Bronchial epithelial cell (primary cell): ENCODE data around the gene GP9. TPM values are rescaled to one million over a fixed set of nuclear protein-coding genes. Genes with fewer than 3 reads are reported as not detected.

Experiments
- DNase-seq: peaks from one replicate; pipeline ENCODE4 v3.0.0-alpha.2; 2010; ENCODE audit warnings: low read depth
- FAIRE-seq: peaks from 2 replicates; lab custom pipeline; 2011; peaks lifted over from hg19 to GRCh38; lab: Jason Lieb, UNC
- H3K27me3 ChIP-seq: 2 replicates; pipeline ENCODE4 v1.5.1; 2011; ENCODE audit warnings: low read length; ENCODE audit not compliant: control insufficient read depth, insufficient read depth
- H3K36me3 ChIP-seq: 2 replicates; pipeline ENCODE4 v1.5.1; 2011; ENCODE audit warnings: low read length; ENCODE audit not compliant: control insufficient read depth, insufficient read depth
- H3K4me3 ChIP-seq: 2 replicates; pipeline ENCODE4 v1.5.1; 2011; ENCODE audit warnings: mild to moderate bottlenecking, low read depth, low read length, control low read depth
- CTCF ChIP-seq: IDR thresholded peaks from 2 replicates; pipeline ENCODE4 v1.5.1; 2011; ENCODE audit warnings: mild to moderate bottlenecking, moderate library complexity, low read length, control low read depth, inconsistent platforms; ENCODE audit not compliant: insufficient read depth, severe bottlenecking
- total RNA-seq: library from RNA; depleted of rRNA; stranded (reverse); fragments of >200 nt; gene quantifications from 2 replicates; pipeline ENCODE4 v1.2.1, GENCODE V29; 2014

Gene GP9
- total RNA-seq, 1 donor from 2014 or later: not detected

GRCh38 chr3:129016356-129016719 is 44.2 kb upstream of the GP9 start:
- no peak for FAIRE-seq
- Histone ChIP-seq H3K36me3 (no peaks in the 10 kb centered on the region), H3K4me3 (no peak overlapping the region), H3K27me3 (no peaks in the 10 kb centered on the region)
- peak; percentile 29 for DNase-seq
- TF ChIP-seq CTCF: peak; percentile 56

DNA sequence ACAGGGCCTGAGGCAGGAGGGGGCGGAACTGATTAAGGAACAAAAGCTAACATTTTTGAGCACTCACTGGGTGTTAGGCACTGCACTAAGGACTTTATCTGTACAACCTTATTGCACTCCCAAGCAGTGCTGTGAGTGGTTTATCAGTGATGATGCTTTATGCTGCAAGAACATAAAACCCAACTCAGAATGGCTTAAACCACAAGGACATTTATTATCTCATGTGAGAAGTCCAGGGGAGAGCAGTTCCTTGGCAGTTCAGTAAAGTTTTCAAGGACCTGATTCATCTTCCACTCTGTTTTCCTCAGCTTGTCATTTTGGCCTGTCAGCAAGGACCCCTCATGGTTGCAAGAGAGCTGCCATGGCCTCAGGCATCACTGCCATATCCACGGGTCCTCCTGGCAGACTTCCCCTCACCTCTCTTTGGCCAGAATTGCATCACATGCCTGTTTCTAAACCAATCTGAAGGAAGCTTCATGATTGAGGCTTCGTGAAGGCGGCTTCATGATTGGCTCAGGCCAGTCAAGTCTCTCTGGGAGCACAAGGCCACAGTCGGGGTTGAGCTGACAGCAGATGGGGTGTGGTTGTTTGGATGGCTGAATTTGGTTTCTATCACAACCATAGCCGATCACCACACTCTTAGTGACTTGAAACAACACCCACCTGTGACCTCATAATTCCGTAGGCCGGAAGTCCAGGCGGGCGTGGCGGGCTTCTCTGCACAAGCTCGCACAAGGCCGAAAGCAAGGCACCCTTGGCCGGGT is 43.7 kb upstream of the GP9 start:
- no peaks in the 10 kb centered on the region for H3K27me3 ChIP-seq
- TF ChIP-seq CTCF: no peak
- FAIRE-seq (peak; percentile 64), DNase-seq (no peak)
- no peaks in the 10 kb centered on the region for H3K36me3 ChIP-seq
- no peak overlapping the region for H3K4me3 ChIP-seq

DNA sequence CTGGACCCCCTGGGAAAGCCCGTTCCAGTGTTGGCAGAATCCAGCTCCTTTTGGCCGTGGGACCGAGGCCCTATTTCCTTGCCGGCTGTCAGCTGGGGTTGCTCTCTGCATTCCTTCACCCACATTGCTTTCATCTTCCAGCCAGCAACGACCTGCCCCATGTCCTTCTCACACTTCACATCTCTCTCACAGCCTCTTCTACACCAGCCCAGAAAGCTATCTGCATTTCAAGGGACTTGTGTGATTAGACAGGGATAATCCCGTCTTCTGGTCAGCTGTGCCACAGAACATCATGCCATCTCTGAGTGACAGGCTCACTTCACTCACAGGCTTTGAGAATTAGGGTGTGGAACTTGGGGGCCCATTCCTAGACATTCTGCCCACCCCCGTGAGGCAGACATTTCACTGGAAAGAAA is 43.1 kb upstream of the GP9 start:
- Histone ChIP-seq H3K4me3 (no peak overlapping the region), H3K36me3 (no peaks in the 10 kb centered on the region), H3K27me3 (no peaks in the 10 kb centered on the region)
- TF ChIP-seq CTCF: no peak
- DNase-seq (no peak), FAIRE-seq (peak; percentile 36)

- no peak for FAIRE-seq
- Histone ChIP-seq H3K36me3 (no peaks in the 10 kb centered on the region), H3K27me3 (no peaks in the 10 kb centered on the region)
These were observed 42.3 kb upstream of the GP9 start for GRCh38 chr3:129018271-129018670.

GRCh38 chr3:129018751-129019150 is 41.8 kb upstream of the GP9 start:
- Histone ChIP-seq H3K4me3 (no peak overlapping the region), H3K36me3 (no peaks in the 10 kb centered on the region), H3K27me3 (no peaks in the 10 kb centered on the region)
- TF ChIP-seq CTCF: no peak
- FAIRE-seq (peak; percentile 80), DNase-seq (no peak)

More at GRCh38 chr3:129018271-129018670, 42.3 kb upstream of the GP9 start:
- TF ChIP-seq CTCF: no peak
- no peak overlapping the region for H3K4me3 ChIP-seq
- DNase-seq: no peak

DNA sequence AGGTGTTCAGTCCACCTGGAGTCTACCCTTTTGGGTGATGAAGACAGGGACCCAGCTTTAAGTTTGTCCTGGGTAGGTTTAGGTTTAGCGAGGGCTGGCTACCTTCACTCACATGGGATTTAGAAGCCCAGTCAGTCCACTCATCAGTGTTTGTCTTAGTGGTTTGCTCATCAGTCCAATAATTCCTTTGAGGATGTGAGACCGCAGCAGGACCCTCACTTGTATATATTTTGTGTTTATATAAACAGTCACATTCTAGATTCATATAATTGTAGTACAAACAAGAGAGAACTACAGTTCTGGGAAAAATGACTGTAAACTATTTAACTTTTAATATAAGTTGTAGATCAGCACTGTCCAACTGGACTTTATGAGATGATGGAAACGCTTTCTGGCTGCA is 41.3 kb upstream of the GP9 start:
- no peak for TF ChIP-seq CTCF
- DNase-seq (no peak), FAIRE-seq (no peak)
- no peaks in the 10 kb centered on the region for H3K36me3 ChIP-seq
- no peaks in the 10 kb centered on the region for H3K27me3 ChIP-seq
- H3K4me3 ChIP-seq: no peak overlapping the region
